Epithelial cell of prostate (primary cell): ENCODE results near the gene ESPN.

ENCODE experiments used
- DNase-seq: peaks from one replicate; pipeline ENCODE4 v3.0.0-alpha.2; 2011; ENCODE audit warnings: low read depth, low spot score
- H3K27ac ChIP-seq: fragments of 450-650 bp; 2 replicates; pipeline ENCODE4 v1.5.1; 2017; ENCODE audit warnings: mild to moderate bottlenecking

ESPN gene

DNA sequence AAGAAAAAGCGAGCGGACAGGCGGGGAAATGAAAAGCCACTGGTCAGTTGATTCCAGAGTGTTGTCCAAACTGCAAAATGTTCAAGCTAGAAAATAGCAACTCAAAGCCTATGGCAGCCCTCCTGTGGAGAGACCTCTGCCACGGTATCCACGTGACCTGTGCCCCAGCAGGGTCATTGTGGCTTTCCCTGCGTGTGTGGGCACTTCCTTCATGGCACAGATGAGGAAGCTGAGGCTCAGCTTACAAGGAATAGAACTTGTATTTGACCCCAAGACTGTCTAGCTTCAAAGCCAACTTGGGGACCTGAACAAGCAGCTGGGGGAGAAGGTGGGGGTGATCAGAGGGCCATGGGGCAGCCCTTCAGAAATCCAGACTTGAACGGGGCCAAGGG is 82.5 kb downstream of the ESPN start:
- no peak overlapping the region for H3K27ac ChIP-seq
- no peak for DNase-seq

GRCh38 chr1:6507461-6507911 is 82.9 kb downstream of the ESPN start:
- no peak overlapping the region for H3K27ac ChIP-seq
- no peak for DNase-seq

DNA sequence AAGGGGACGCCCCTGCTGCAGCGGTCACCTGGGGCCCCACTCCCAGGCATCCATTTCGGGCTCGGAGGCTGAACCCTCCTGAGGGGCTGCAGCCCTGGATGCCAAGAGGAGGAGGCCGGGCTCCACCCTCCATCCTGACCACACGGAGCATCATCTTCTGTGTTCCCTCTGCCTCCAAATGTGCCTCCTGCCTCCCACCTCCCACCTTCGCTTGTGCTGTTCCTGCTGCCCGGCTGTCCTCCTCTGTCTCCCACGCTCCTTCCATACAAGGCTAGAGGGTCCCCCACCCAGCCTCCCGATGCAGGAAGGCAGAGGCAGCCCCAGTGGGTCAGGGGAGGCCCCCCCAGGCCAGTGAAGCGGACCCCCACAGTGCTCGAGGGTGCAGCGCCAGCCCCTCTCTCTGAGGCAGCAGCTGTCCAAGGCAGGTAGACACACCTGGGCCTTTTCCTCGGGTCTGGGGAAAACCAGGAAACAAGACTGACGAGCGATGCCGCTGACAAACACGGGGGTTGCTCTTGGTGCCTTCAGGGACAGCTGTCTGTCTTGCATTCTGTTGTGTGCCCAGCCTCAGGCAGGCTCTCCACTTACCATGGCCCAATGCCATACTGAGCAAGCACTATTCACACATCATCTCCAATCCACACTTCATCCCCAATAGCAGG is 83.7 kb downstream of the ESPN start:
- DNase-seq, result no peak

GRCh38 chr1:6508816-6509189 is 84.2 kb downstream of the ESPN start:
- H3K27ac ChIP-seq, result no peak overlapping the region
- DNase-seq, result no peak

More for the DNA sequence above, 83.7 kb downstream of the ESPN start:
- H3K27ac ChIP-seq, result no peak overlapping the region

DNA sequence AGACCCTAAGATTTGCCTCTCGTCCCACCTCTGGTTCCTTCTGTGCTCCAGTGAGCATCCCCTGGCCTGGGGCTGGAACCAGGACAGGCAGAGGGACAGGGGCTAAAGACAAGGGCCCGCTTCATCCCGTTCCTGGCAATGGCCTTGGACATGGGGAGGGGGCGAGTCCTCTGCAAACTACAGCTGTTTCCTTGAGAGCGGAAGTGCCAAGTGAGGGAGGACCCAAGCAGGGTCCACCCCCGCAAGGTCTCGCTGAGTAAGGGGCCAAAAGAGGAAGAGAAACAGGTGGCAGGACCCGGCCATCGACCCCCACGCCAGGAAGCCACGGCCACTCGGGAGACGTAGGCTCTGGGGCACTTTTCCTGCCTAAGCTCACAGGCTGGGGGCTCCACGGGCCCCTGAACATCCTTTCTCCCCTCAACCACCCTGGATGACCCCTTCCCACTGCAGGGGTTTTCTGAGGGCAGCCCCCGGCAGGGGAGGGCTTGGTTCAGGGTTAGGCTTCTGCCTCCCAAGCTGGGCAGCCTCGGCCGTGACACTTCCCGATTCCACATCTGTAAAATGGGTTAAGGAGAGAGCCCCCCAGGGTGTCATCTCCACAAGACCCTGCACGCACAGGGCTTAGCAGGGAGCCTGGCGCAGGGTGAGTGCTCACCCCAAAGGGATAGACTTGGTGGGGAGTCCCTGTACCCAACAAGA is 84.8 kb downstream of the ESPN start:
- DNase-seq, result no peak

DNA sequence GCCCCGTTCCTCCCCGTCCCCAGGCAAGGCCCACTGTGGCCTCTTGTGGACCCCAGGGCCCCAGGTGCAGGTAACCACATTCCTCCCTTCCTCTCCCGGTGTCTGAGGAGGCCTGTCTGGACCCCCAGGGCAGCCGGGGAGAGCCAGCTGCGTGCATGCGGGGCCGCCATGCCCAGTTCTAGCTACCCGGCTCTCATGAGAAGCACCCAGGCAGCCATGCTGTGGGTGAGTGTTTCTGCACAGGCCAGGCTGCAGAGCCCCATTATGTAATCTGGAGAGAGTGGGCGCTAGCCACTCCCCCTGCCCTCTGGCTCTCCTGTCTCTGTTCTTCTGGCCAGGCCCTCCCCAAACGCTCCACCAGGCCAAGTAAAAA is 85.3 kb downstream of the ESPN start:
- H3K27ac ChIP-seq, result no peak overlapping the region
- DNase-seq, result no peak

More for the DNA sequence above, 84.8 kb downstream of the ESPN start:
- H3K27ac ChIP-seq, result no peak overlapping the region

DNA sequence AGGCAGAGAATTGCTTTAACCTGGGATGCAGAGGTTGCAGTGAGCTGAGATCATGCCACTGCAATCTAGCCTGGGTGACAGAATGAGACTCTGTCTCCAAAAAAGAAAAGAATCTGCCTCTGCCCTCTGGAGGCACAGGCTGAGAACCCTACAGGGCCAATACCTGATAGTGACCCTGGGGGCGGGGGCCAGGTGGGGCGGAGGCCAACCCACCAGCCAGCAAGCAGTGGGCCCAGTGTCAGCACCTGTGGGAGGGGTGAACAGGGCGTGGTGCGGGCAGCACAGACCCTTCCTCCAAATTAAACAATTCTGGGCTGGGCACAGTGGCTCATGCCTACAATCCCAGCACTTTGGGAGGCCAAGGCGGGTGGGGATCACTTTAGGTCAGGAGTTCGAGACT is 85.9 kb downstream of the ESPN start:
- H3K27ac ChIP-seq, result no peak overlapping the region
- no peak for DNase-seq
